Peyer's patch (tissue), 4 donors: ENCODE results near the gene LIPT2. TPM values are rescaled to one million over a fixed set of nuclear protein-coding genes. Genes with fewer than 3 reads are reported as not detected.
A peak's percentile ranks its signal among the peaks of the same experiment; 100 is the strongest.

ENCODE experiments used
- DNase-seq, 3 donors: peaks; one replicate each; pipeline ENCODE4 v3.0.0-alpha.2; 2017 to 2019
- H3K27ac ChIP-seq, 4 donors: fragments of 200-600 bp; sonication (generic); one replicate each; pipeline ENCODE4 v1.5.1; 2016 to 2019
- H3K27me3 ChIP-seq, 2 donors: fragments of 200-600 bp; sonication (generic); one replicate each; pipeline ENCODE4 v1.5.1; 2019
- H3K36me3 ChIP-seq, 3 donors: fragments of 200-600 bp; sonication (generic); one replicate each; pipeline ENCODE4 v1.5.1; 2016 to 2019
- H3K4me1 ChIP-seq, 4 donors: fragments of 200-600 bp; sonication (generic); one replicate each; pipeline ENCODE4 v1.5.1; 2016 to 2019
- H3K4me3 ChIP-seq, 4 donors: fragments of 200-600 bp; sonication (generic); 1 replicate in 3 of 4; 2 replicates in 1 of 4; pipeline ENCODE4 v1.5.1; 2016 to 2019; ENCODE audit warnings: mild to moderate bottlenecking in 1 of 4
- H3K9me3 ChIP-seq, 4 donors: fragments of 200-600 bp; sonication (generic); one replicate each; pipeline ENCODE4 v1.5.1; 2016 to 2019; ENCODE audit warnings: mild to moderate bottlenecking in 1 of 4
- CTCF ChIP-seq, 6 experiments: fragments of 450-650 bp in 4 of 6; fragments of 200-600 bp in 2 of 6; sonication (generic) in 1 of 6; IDR thresholded peaks; one replicate each; pipeline ENCODE4 v1.5.1; 2017 to 2019; ENCODE audit warnings: antibody characterized with exemption in 6 of 6, mild to moderate bottlenecking in 3 of 6, moderate library complexity in 1 of 6
- POLR2A ChIP-seq, 2 donors: fragments of 450-650 bp; IDR thresholded peaks; one replicate each; pipeline ENCODE4 v1.5.1; 2017; ENCODE audit warnings: antibody characterized with exemption in 2 of 2, mild to moderate bottlenecking in 2 of 2, moderate library complexity in 2 of 2
- total RNA-seq, 4 donors: library from RNA; depleted of rRNA; stranded (reverse); fragments of >200 nt; gene quantifications; one replicate each; pipeline ENCODE4 v1.1.0, GENCODE V29; 2016

Gene LIPT2
- total RNA-seq, 4 donors from 2014 or later: 7.5 to 9.6 (median 7.9) TPM; not detected in 1

GRCh38 chr11:74463216-74463615 is 30.3 kb downstream of the LIPT2 start:
- Histone ChIP-seq H3K4me3 (no peak overlapping the region), H3K27me3 (no peaks in the 10 kb centered on the region), H3K27ac (peak overlapping the region in 1 of 4 donors; percentile 5), H3K36me3 (peaks cover 0 to 11% (median 0%) of the 10 kb centered on the region in 3 donors), H3K9me3 (no peaks in the 10 kb centered on the region), H3K4me1 (peaks cover 0 to 37% (median 0%) of the 10 kb centered on the region in 4 donors)
- DNase-seq: no peak
- no peak for TF ChIP-seq CTCF (IDR thresholded peaks at IDR 0.05)
- TF ChIP-seq POLR2A (IDR thresholded peaks at IDR 0.05): no peak

- Histone ChIP-seq H3K27me3 (no peaks in the 10 kb centered on the region), H3K27ac (peak overlapping the region in 2 of 4 donors; percentile 65 to 68), H3K9me3 (no peaks in the 10 kb centered on the region), H3K4me3 (no peak overlapping the region), H3K4me1 (peaks cover 0 to 31% (median 0%) of the 10 kb centered on the region in 4 donors), H3K36me3 (peaks cover 0 to 16% (median 0%) of the 10 kb centered on the region in 3 donors)
- no peak for DNase-seq
- no peak for TF ChIP-seq CTCF (IDR thresholded peaks at IDR 0.05)
- TF ChIP-seq POLR2A (IDR thresholded peaks at IDR 0.05): no peak
Measured at GRCh38 chr11:74462631-74463030, 30.9 kb downstream of the LIPT2 start.

GRCh38 chr11:74462009-74462408 is 31.5 kb downstream of the LIPT2 start:
- TF ChIP-seq CTCF (IDR thresholded peaks at IDR 0.05): no peak
- TF ChIP-seq POLR2A (IDR thresholded peaks at IDR 0.05): peak in 1 of 2 donors; percentile 39
- peak overlapping the region in 2 of 4 donors; percentile 17 to 29 for H3K4me3 ChIP-seq
- peaks cover 0 to 30% (median 0%) of the 10 kb centered on the region in 4 donors for H3K4me1 ChIP-seq
- peak overlapping the region in 3 of 4 donors; percentile 59 to 68 (median 65) for H3K27ac ChIP-seq
- DNase-seq: peak; percentile 24 to 83 (median 65)
- no peaks in the 10 kb centered on the region for H3K27me3 ChIP-seq
- peaks cover 0 to 22% (median 0%) of the 10 kb centered on the region in 3 donors for H3K36me3 ChIP-seq
- no peaks in the 10 kb centered on the region for H3K9me3 ChIP-seq

GRCh38 chr11:74460481-74461154 is 32.9 kb downstream of the LIPT2 start:
- TF ChIP-seq CTCF (IDR thresholded peaks at IDR 0.05) (no peak), POLR2A (IDR thresholded peaks at IDR 0.05) (no peak)
- no peak for DNase-seq
- Histone ChIP-seq H3K4me1 (peaks cover 0 to 21% (median 0%) of the 10 kb centered on the region in 4 donors), H3K27ac (peak overlapping the region in 3 of 4 donors; percentile 17 to 59 (median 53)), H3K36me3 (peaks cover 0 to 27% (median 0%) of the 10 kb centered on the region in 3 donors), H3K27me3 (no peaks in the 10 kb centered on the region), H3K9me3 (no peaks in the 10 kb centered on the region), H3K4me3 (no peak overlapping the region)

- TF ChIP-seq CTCF (IDR thresholded peaks at IDR 0.05): no peak
- no peak for TF ChIP-seq POLR2A (IDR thresholded peaks at IDR 0.05)
- Histone ChIP-seq H3K9me3 (no peaks in the 10 kb centered on the region), H3K4me1 (peaks cover 0 to 17% (median 0%) of the 10 kb centered on the region in 4 donors), H3K27me3 (no peaks in the 10 kb centered on the region), H3K4me3 (no peak overlapping the region), H3K27ac (peak overlapping the region in 2 of 4 donors; percentile 17 to 53), H3K36me3 (peaks cover 0 to 27% (median 0%) of the 10 kb centered on the region in 3 donors)
- no peak for DNase-seq
Measured at GRCh38 chr11:74460065-74460464, 33.5 kb downstream of the LIPT2 start.
